HG03103 (cell line): ENCODE results near the gene BLTP3B.

Experiments used
- ATAC-seq: cut with Tn5 transposase; IDR thresholded peaks from one replicate; pipeline ENCODE4 v1.9.1; 2021; ENCODE audit warnings: low read depth; ENCODE audit not compliant: unreplicated experiment

The BLTP3B gene

GRCh38 chr12:100127766-100128511 is 14.7 kb downstream of the BLTP3B start:
- no peak for ATAC-seq

GRCh38 chr12:100123316-100124095 is 19.2 kb downstream of the BLTP3B start:
- no peak for ATAC-seq

- ATAC-seq: no peak
Observed at GRCh38 chr12:100120355-100120754, 22.3 kb downstream of the BLTP3B start.

GRCh38 chr12:100115291-100115690 is 27.4 kb downstream of the BLTP3B start:
- no peak for ATAC-seq

- ATAC-seq: no peak
Observed at GRCh38 chr12:100114574-100114973, 28.1 kb downstream of the BLTP3B start.

- ATAC-seq: no peak
Observed at GRCh38 chr12:100110276-100110675, 32.4 kb downstream of the BLTP3B start.

GRCh38 chr12:100106861-100107260 is 35.8 kb downstream of the BLTP3B start:
- no peak for ATAC-seq

- no peak for ATAC-seq
Observed at GRCh38 chr12:100105661-100106060, 37.0 kb downstream of the BLTP3B start.

GRCh38 chr12:100101000-100101399 is 41.7 kb downstream of the BLTP3B start:
- ATAC-seq: no peak
